ACC112 (cell line): ENCODE data around the gene FUBP3.

Source experiments
- H2AFZ ChIP-seq: fragments of 200-600 bp; sonication (generic); one replicate; pipeline ENCODE4 v1.6.0; 2017; ENCODE audit warnings: antibody characterized with exemption, low read length; ENCODE audit not compliant: unreplicated experiment
- H3K27ac ChIP-seq: fragments of 200-600 bp; sonication (generic); 2 replicates; pipeline ENCODE4 v1.5.1; 2014; ENCODE audit warnings: low read depth, mild to moderate bottlenecking, antibody characterized with exemption, low read length, moderate library complexity
- H3K27me3 ChIP-seq: fragments of 200-600 bp; sonication (generic); 2 replicates; pipeline ENCODE4 v1.6.1; 2014; ENCODE audit warnings: mild to moderate bottlenecking, antibody characterized with exemption, low read length, moderate library complexity, mixed read lengths; ENCODE audit not compliant: insufficient read depth
- H3K36me3 ChIP-seq: fragments of 200-600 bp; sonication (generic); 2 replicates; pipeline ENCODE4 v1.6.1; 2016; ENCODE audit warnings: mild to moderate bottlenecking, antibody characterized with exemption, low read length, moderate library complexity, mixed read lengths; ENCODE audit not compliant: insufficient read depth
- H3K4me1 ChIP-seq: fragments of 200-600 bp; sonication (generic); one replicate; pipeline ENCODE4 v1.6.1; 2016; ENCODE audit warnings: low read length, mixed read lengths; ENCODE audit not compliant: insufficient read depth, unreplicated experiment, control insufficient read depth
- H3K4me3 ChIP-seq: fragments of 200-600 bp; sonication (generic); 2 replicates; pipeline ENCODE4 v1.5.1; 2014; ENCODE audit warnings: mild to moderate bottlenecking, low read depth, low read length
- H3K79me2 ChIP-seq: fragments of 200-600 bp; sonication (generic); one replicate; pipeline ENCODE4 v1.6.0; 2016; ENCODE audit warnings: low read length; ENCODE audit not compliant: control insufficient read depth, unreplicated experiment, insufficient read depth

FUBP3 gene

GRCh38 chr9:130627896-130628792 lies 48.8 kb downstream of the FUBP3 start:
- Histone ChIP-seq H3K4me3 (no peak overlapping the region), H3K27ac (no peak overlapping the region), H2AFZ (no peak overlapping the region), H3K27me3 (no peaks in the 10 kb centered on the region), H3K79me2 (no peaks in the 10 kb centered on the region), H3K4me1 (no peaks in the 10 kb centered on the region), H3K36me3 (peaks cover 16% of the 10 kb centered on the region)

- Histone ChIP-seq H3K36me3 (peaks cover 16% of the 10 kb centered on the region; the same call in 1 of the 2 replicates), H3K4me3 (no peak overlapping the region), H3K27ac (no peak overlapping the region)
Measured at GRCh38 chr9:130629443-130630070, 50.2 kb downstream of the FUBP3 start.

GRCh38 chr9:130630071-130630450 lies 50.7 kb downstream of the FUBP3 start:
- peaks cover 16% of the 10 kb centered on the region; the same call in 1 of the 2 replicates for H3K36me3 ChIP-seq
- no peak overlapping the region for H2AFZ ChIP-seq
- H3K4me3 ChIP-seq = no peak overlapping the region
- no peaks in the 10 kb centered on the region for H3K27me3 ChIP-seq
- no peak overlapping the region for H3K27ac ChIP-seq
- H3K79me2 ChIP-seq = no peaks in the 10 kb centered on the region
- H3K4me1 ChIP-seq = no peaks in the 10 kb centered on the region

More at GRCh38 chr9:130629443-130630070, 50.2 kb downstream of the FUBP3 start:
- Histone ChIP-seq H3K4me1 (no peaks in the 10 kb centered on the region), H2AFZ (no peak overlapping the region), H3K27me3 (no peaks in the 10 kb centered on the region), H3K79me2 (no peaks in the 10 kb centered on the region)

GRCh38 chr9:130630506-130631330 lies 51.3 kb downstream of the FUBP3 start:
- H3K27me3 ChIP-seq = no peaks in the 10 kb centered on the region
- no peak overlapping the region for H3K4me3 ChIP-seq
- H3K4me1 ChIP-seq = no peaks in the 10 kb centered on the region
- H3K36me3 ChIP-seq = peaks cover 16% of the 10 kb centered on the region; the same call in 1 of the 2 replicates
- no peak overlapping the region for H2AFZ ChIP-seq
- H3K27ac ChIP-seq = no peak overlapping the region
- H3K79me2 ChIP-seq = no peaks in the 10 kb centered on the region

GRCh38 chr9:130631331-130632080 lies 52.1 kb downstream of the FUBP3 start:
- H3K79me2 ChIP-seq = no peaks in the 10 kb centered on the region
- H2AFZ ChIP-seq = no peak overlapping the region
- H3K4me3 ChIP-seq = no peak overlapping the region
- no peaks in the 10 kb centered on the region for H3K27me3 ChIP-seq
- peaks cover 10% of the 10 kb centered on the region; the same call in 1 of the 2 replicates for H3K36me3 ChIP-seq
- no peaks in the 10 kb centered on the region for H3K4me1 ChIP-seq
- H3K27ac ChIP-seq = no peak overlapping the region

GRCh38 chr9:130632081-130632710 lies 52.8 kb downstream of the FUBP3 start:
- no peak overlapping the region for H2AFZ ChIP-seq
- no peaks in the 10 kb centered on the region for H3K4me1 ChIP-seq
- H3K27me3 ChIP-seq = no peaks in the 10 kb centered on the region
- H3K27ac ChIP-seq = no peak overlapping the region
- H3K4me3 ChIP-seq = no peak overlapping the region
- peaks cover 10% of the 10 kb centered on the region; the same call in 1 of the 2 replicates for H3K36me3 ChIP-seq
- H3K79me2 ChIP-seq = no peaks in the 10 kb centered on the region

GRCh38 chr9:130632841-130633240 lies 53.5 kb downstream of the FUBP3 start:
- H3K4me1 ChIP-seq = no peaks in the 10 kb centered on the region
- no peak overlapping the region for H3K4me3 ChIP-seq
- H2AFZ ChIP-seq = no peak overlapping the region
- H3K27ac ChIP-seq = no peak overlapping the region
- no peaks in the 10 kb centered on the region for H3K79me2 ChIP-seq
- H3K36me3 ChIP-seq = peaks cover 10% of the 10 kb centered on the region; the same call in 1 of the 2 replicates
- H3K27me3 ChIP-seq = no peaks in the 10 kb centered on the region

- Histone ChIP-seq H3K4me1 (no peaks in the 10 kb centered on the region), H2AFZ (no peak overlapping the region), H3K36me3 (peaks cover 10% of the 10 kb centered on the region; the same call in 1 of the 2 replicates), H3K4me3 (no peak overlapping the region), H3K27me3 (no peaks in the 10 kb centered on the region), H3K79me2 (no peaks in the 10 kb centered on the region), H3K27ac (no peak overlapping the region)
Measured at GRCh38 chr9:130633336-130634190, 54.2 kb downstream of the FUBP3 start.

- Histone ChIP-seq H3K27ac (no peak overlapping the region), H3K27me3 (no peaks in the 10 kb centered on the region), H3K79me2 (no peaks in the 10 kb centered on the region), H2AFZ (no peak overlapping the region), H3K4me3 (no peak overlapping the region), H3K4me1 (no peaks in the 10 kb centered on the region), H3K36me3 (peaks cover 10% of the 10 kb centered on the region; the same call in 1 of the 2 replicates)
Measured at GRCh38 chr9:130634191-130634768, 54.9 kb downstream of the FUBP3 start.
